ENCODE measurements around the gene SFR1. TPM values are rescaled to one million over a fixed set of nuclear protein-coding genes. Genes with fewer than 3 reads are reported as not detected.

SFR1 gene
- total RNA-seq, 1 experiment from 2014 or later: 4.3 TPM

DNA sequence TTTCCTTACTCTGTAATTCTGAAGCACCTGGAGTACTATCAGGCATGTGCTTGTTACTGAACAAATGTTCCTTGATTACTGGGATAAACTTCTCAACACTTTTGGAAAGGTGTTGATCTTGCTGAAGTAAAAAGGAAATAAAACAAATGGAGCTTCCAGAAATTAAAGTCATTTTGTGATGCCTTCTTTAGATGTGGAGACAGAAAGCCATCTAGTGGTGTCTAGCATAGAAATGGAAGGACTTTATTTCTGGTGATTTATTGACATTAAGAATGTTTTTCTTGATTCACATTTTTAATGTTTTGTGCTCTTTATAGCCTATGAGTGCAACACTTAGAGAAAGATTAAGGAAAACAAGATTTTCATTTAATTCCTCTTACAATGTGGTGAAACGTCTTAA, 1.4 kb downstream of the SFR1 start:
- CTCF ChIA-PET: interaction anchor here (0.6 to 1.5 kb wide), 4 partner anchors 41 to 411 kb away, joined by 3 to 4 read pairs (median 3); no protein-coding TSS in a partner anchor
- Histone ChIP-seq H4K20me1 (ENCODE audit: insufficient read depth) (no peaks in the 10 kb centered on the region), H3K4me3 (peak overlapping the region; percentile 77; the same call in 1 of the 2 replicates), H3K9me3 (ENCODE audit: insufficient read depth, low read depth) (no peaks in the 10 kb centered on the region), H3K27ac (no peak overlapping the region), H3K36me3 (ENCODE audit: low read depth) (no peaks in the 10 kb centered on the region), H3K4me2 (peak overlapping the region; percentile 72), H2AFZ (no peak overlapping the region), H3K27me3 (ENCODE audit: insufficient read depth, low read depth) (no peaks in the 10 kb centered on the region), H3K4me1 (replicated peaks; ENCODE audit: insufficient read depth) (peaks cover 31% of the 10 kb centered on the region), H3F3A (ENCODE audit: insufficient read depth, low read depth) (peaks cover 21% of the 10 kb centered on the region), H3K79me2 (ENCODE audit: low read depth) (no peaks in the 10 kb centered on the region), H3K9me2 (ENCODE audit: insufficient read depth) (no peaks in the 10 kb centered on the region)
- POLR2A ChIA-PET (ENCODE audit: unreplicated experiment): no interaction called here
- no peak for DNase-seq
- TF ChIP-seq EZH2 (IDR thresholded peaks at IDR 0.05; ENCODE audit: low read depth): no peak
- TF ChIP-seq, protein P1, sequence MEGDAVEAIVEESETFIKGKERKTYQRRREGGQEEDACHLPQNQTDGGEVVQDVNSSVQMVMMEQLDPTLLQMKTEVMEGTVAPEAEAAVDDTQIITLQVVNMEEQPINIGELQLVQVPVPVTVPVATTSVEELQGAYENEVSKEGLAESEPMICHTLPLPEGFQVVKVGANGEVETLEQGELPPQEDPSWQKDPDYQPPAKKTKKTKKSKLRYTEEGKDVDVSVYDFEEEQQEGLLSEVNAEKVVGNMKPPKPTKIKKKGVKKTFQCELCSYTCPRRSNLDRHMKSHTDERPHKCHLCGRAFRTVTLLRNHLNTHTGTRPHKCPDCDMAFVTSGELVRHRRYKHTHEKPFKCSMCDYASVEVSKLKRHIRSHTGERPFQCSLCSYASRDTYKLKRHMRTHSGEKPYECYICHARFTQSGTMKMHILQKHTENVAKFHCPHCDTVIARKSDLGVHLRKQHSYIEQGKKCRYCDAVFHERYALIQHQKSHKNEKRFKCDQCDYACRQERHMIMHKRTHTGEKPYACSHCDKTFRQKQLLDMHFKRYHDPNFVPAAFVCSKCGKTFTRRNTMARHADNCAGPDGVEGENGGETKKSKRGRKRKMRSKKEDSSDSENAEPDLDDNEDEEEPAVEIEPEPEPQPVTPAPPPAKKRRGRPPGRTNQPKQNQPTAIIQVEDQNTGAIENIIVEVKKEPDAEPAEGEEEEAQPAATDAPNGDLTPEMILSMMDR (conservative IDR thresholded peaks at IDR 0.05): peak; percentile 42; the same call in 1 of the 2 replicates
- intact Hi-C loops (cut with micrococcal nuclease; ENCODE audit: unreplicated experiment): loop anchor here (5.0 to 10.0 kb wide), 2 partner anchors 216 to 409 kb away; no protein-coding TSS in a partner anchor
- BruUV-seq (replicated peaks): no TSS peak

- intact Hi-C loops (cut with micrococcal nuclease; ENCODE audit: unreplicated experiment): loop anchor here (10.0 kb wide), 1 partner anchor 413 kb away; no protein-coding TSS in a partner anchor
- TF ChIP-seq, protein P1 (conservative IDR thresholded peaks at IDR 0.05): peak; percentile 42; the same call in 1 of the 2 replicates
- no peak for TF ChIP-seq EZH2 (IDR thresholded peaks at IDR 0.05; ENCODE audit: low read depth)
- Histone ChIP-seq H3K4me1 (replicated peaks; ENCODE audit: insufficient read depth) (peaks cover 9% of the 10 kb centered on the region; the same call in 1 of the 2 replicates), H3K79me2 (ENCODE audit: low read depth) (no peaks in the 10 kb centered on the region), H3K9me3 (ENCODE audit: insufficient read depth, low read depth) (no peaks in the 10 kb centered on the region), H3K4me3 (no peak overlapping the region), H4K20me1 (ENCODE audit: insufficient read depth) (no peaks in the 10 kb centered on the region), H3K9me2 (ENCODE audit: insufficient read depth) (no peaks in the 10 kb centered on the region), H3K27ac (no peak overlapping the region), H3K36me3 (ENCODE audit: low read depth) (no peaks in the 10 kb centered on the region), H3F3A (ENCODE audit: insufficient read depth, low read depth) (no peaks in the 10 kb centered on the region), H3K4me2 (no peak overlapping the region), H2AFZ (no peak overlapping the region), H3K27me3 (ENCODE audit: insufficient read depth, low read depth) (no peaks in the 10 kb centered on the region)
- no peak for DNase-seq
- CTCF ChIA-PET: no interaction called here
- BruUV-seq (replicated peaks): no TSS peak
- POLR2A ChIA-PET (ENCODE audit: unreplicated experiment): no interaction called here
Measured at GRCh38 chr10:104127411-104127810, 5.4 kb downstream of the SFR1 start.

DNA sequence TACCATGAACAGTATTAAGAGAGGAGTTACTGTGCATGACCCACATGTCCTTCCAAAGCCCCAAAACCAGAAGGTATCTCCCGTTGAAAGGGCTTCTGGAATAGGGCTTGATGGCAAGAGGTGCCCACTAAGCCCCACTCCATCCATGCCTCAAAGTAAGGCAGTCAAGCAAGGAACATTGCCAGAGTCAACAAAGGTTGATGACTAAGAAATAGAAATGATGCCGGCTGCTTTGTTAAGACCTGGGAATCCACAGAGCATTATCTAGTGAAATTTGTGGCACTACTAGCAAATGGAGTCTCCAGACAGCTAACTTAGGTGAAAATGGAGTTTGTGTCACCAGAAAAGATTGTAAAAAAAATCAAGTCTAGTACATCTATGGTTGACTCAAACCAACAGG, 6.2 kb downstream of the SFR1 start:
- no peaks in the 10 kb centered on the region for H3K27me3 ChIP-seq (ENCODE audit: insufficient read depth, low read depth)
- H3F3A ChIP-seq (ENCODE audit: insufficient read depth, low read depth): no peaks in the 10 kb centered on the region
- no peak overlapping the region for H3K4me3 ChIP-seq
- H3K36me3 ChIP-seq (ENCODE audit: low read depth): no peaks in the 10 kb centered on the region
- TF ChIP-seq, protein P1 (conservative IDR thresholded peaks at IDR 0.05): no peak
- no peak for TF ChIP-seq EZH2 (IDR thresholded peaks at IDR 0.05; ENCODE audit: low read depth)
- H3K27ac ChIP-seq: no peak overlapping the region
- H4K20me1 ChIP-seq (ENCODE audit: insufficient read depth): no peaks in the 10 kb centered on the region
- DNase-seq: no peak
- no peak overlapping the region for H3K4me2 ChIP-seq
- H3K9me3 ChIP-seq (ENCODE audit: insufficient read depth, low read depth): no peaks in the 10 kb centered on the region
- no peaks in the 10 kb centered on the region for H3K79me2 ChIP-seq (ENCODE audit: low read depth)
- H3K4me1 ChIP-seq (replicated peaks; ENCODE audit: insufficient read depth): peaks cover 1% of the 10 kb centered on the region; the same call in 1 of the 2 replicates
- intact Hi-C loops (cut with micrococcal nuclease; ENCODE audit: unreplicated experiment): loop anchor here (10.0 kb wide), 1 partner anchor 413 kb away; no protein-coding TSS in a partner anchor
- no TSS peak for BruUV-seq (replicated peaks)
- no peak overlapping the region for H2AFZ ChIP-seq
- no peaks in the 10 kb centered on the region for H3K9me2 ChIP-seq (ENCODE audit: insufficient read depth)
- POLR2A ChIA-PET (ENCODE audit: unreplicated experiment): interaction anchor here (0.7 kb wide), 1 partner anchor 129 kb away, joined by 3 read pairs; no protein-coding TSS in a partner anchor
- CTCF ChIA-PET: no interaction called here

Data from PC-9 (cell line).